ENCODE results near the gene GPI.
"Not testable (repeated sequence)": the region's sequence is repeated elsewhere in the genome, so short reads cannot be mapped to it uniquely, and the experiment has no call there.

The GPI gene
- long read RNA-seq, donor 1, full-length matches to known transcripts = 43 of 48 reads
- long read RNA-seq, donor 1, partial matches to known transcripts = 5 of 48 reads
- long read RNA-seq, donor 1, other reads (novel, unspliced or antisense) = 0 of 48 reads
- long read RNA-seq, donor 2, full-length matches to known transcripts = 23 of 23 reads
- long read RNA-seq, donor 2, partial matches to known transcripts = 0 of 23 reads
- long read RNA-seq, donor 2, other reads (novel, unspliced or antisense) = 0 of 23 reads
- long read RNA-seq, donor 3, full-length matches to known transcripts = 24 of 24 reads
- long read RNA-seq, donor 3, partial matches to known transcripts = 0 of 24 reads
- long read RNA-seq, donor 3, other reads (novel, unspliced or antisense) = 0 of 24 reads
- long read RNA-seq, donor 4, full-length matches to known transcripts = 44 of 55 reads
- long read RNA-seq, donor 4, partial matches to known transcripts = 11 of 55 reads
- long read RNA-seq, donor 4, other reads (novel, unspliced or antisense) = 0 of 55 reads
- long read RNA-seq, donor 5, full-length matches to known transcripts = 63 of 63 reads
- long read RNA-seq, donor 5, partial matches to known transcripts = 0 of 63 reads
- long read RNA-seq, donor 5, other reads (novel, unspliced or antisense) = 0 of 63 reads
- long read RNA-seq, donor 6, full-length matches to known transcripts = 41 of 73 reads
- long read RNA-seq, donor 6, partial matches to known transcripts = 32 of 73 reads
- long read RNA-seq, donor 6, other reads (novel, unspliced or antisense) = 0 of 73 reads
- long read RNA-seq, donor 7 = 0 reads
- long read RNA-seq, donor 8, full-length matches to known transcripts = 37 of 37 reads
- long read RNA-seq, donor 8, partial matches to known transcripts = 0 of 37 reads
- long read RNA-seq, donor 8, other reads (novel, unspliced or antisense) = 0 of 37 reads

GRCh38 chr19:34364830-34365462 is at the start of gene GPI:
Gene GPI (plus strand): TSS chr19:34365196. CDS start chr19:34365267, 71 bp downstream.
- peak; percentile 72 for DNase-seq

GRCh38 chr19:34316247-34316646 is 48.7 kb upstream of the GPI start:
- DNase-seq = no peak

- DNase-seq = peak; percentile 29
Measured at GRCh38 chr19:34316741-34317301, 48.2 kb upstream of the GPI start.

GRCh38 chr19:34317311-34317927 is 47.6 kb upstream of the GPI start:
- peak; percentile 38 for DNase-seq

- no peak for DNase-seq
Measured at GRCh38 chr19:34319230-34319585, 45.8 kb upstream of the GPI start.

GRCh38 chr19:34319785-34320184 is 45.2 kb upstream of the GPI start:
- no peak for DNase-seq

- DNase-seq = no peak
Measured at GRCh38 chr19:34320277-34320676, 44.7 kb upstream of the GPI start.

GRCh38 chr19:34321735-34322134 is 43.3 kb upstream of the GPI start:
- no peak for DNase-seq

- no peak for DNase-seq
Measured at GRCh38 chr19:34323433-34324204, 41.4 kb upstream of the GPI start.

GRCh38 chr19:34324320-34324719 is 40.7 kb upstream of the GPI start:
- no peak for DNase-seq

- DNase-seq = no peak
Measured at GRCh38 chr19:34325181-34325580, 39.8 kb upstream of the GPI start.

GRCh38 chr19:34325981-34326787 is 38.8 kb upstream of the GPI start:
- no peak for DNase-seq

- DNase-seq = peak; percentile 23
Measured at GRCh38 chr19:34327851-34328250, 37.1 kb upstream of the GPI start.

GRCh38 chr19:34328982-34329381 is 36.0 kb upstream of the GPI start:
- DNase-seq = no peak

- DNase-seq = no peak
Measured at GRCh38 chr19:34330116-34330515, 34.9 kb upstream of the GPI start.

GRCh38 chr19:34330596-34330995 is 34.4 kb upstream of the GPI start:
- not testable (repeated sequence) for DNase-seq

GRCh38 chr19:34331596-34331995 is 33.4 kb upstream of the GPI start:
- DNase-seq = not testable (repeated sequence)

GRCh38 chr19:34332027-34332760 is 32.8 kb upstream of the GPI start:
- no peak for DNase-seq

- no peak for DNase-seq
Measured at GRCh38 chr19:34335914-34336313, 29.1 kb upstream of the GPI start.
